ENCODE measurements around the gene ZNF2.

GRCh38 chr2:95220449-95220848, 54.8 kb downstream of the ZNF2 start:
- TF ChIP-seq CTCF (IDR thresholded peaks at IDR 0.05; ENCODE audit: low read depth, low read length), result no peak
- TF ChIP-seq EZH2phosphoT487 (IDR thresholded peaks at IDR 0.05; ENCODE audit: low read depth), result no peak

Measured in OCI-LY3 (cell line).